GM23338 (cell line): ENCODE measurements around the gene CTNS.

Source experiments
- CREB1 ChIP-seq: fragments of 250-450 bp; sonication (Bioruptor Pico); IDR thresholded peaks from 2 replicates; pipeline ENCODE4 v1.5.0; 2020; ENCODE audit warnings: low read depth, mild to moderate bottlenecking, moderate library complexity
- EZH2 ChIP-seq: fragments of 200-600 bp; sonication (generic); IDR thresholded peaks from one replicate; pipeline ENCODE4 v1.8.0; 2017; ENCODE audit warnings: antibody characterized with exemption, mild to moderate bottlenecking, low read depth; ENCODE audit not compliant: unreplicated experiment
- EZH2phosphoT487 ChIP-seq: fragments of 200-600 bp; sonication (generic); IDR thresholded peaks from one replicate; pipeline ENCODE4 v1.8.1; 2018; ENCODE audit warnings: antibody characterized with exemption; ENCODE audit not compliant: unreplicated experiment
- JUNB ChIP-seq: IDR thresholded peaks from one replicate; pipeline ENCODE4 v1.6.1; 2016; ENCODE audit warnings: antibody characterized with exemption; ENCODE audit not compliant: unreplicated experiment
- NANOG ChIP-seq: IDR thresholded peaks from 2 replicates; pipeline ENCODE4 v1.6.1; 2016; ENCODE audit warnings: antibody characterized with exemption, borderline replicate concordance
- POLR2AphosphoS5 ChIP-seq: IDR thresholded peaks from 2 replicates; pipeline ENCODE4 v1.6.1; 2016; ENCODE audit warnings: antibody characterized with exemption, low read depth
- STAT1 ChIP-seq: IDR thresholded peaks from one replicate; pipeline ENCODE4 v1.6.1; 2016; ENCODE audit warnings: antibody characterized with exemption; ENCODE audit not compliant: unreplicated experiment
- ZNF114 ChIP-seq: fragments of 250-450 bp; sonication (Bioruptor Pico); IDR thresholded peaks from 2 replicates; pipeline ENCODE4 v1.5.0; 2020; ENCODE audit warnings: mild to moderate bottlenecking, moderate library complexity
- ZNF331 ChIP-seq: fragments of 250-450 bp; sonication (Bioruptor Pico); IDR thresholded peaks from 2 replicates; pipeline ENCODE4 v1.5.0; 2020; ENCODE audit warnings: low read depth, mild to moderate bottlenecking, moderate library complexity
- TF ChIP-seq, protein P1 (sequence below), 2 experiments: fragments of 200-600 bp in 1 of 2; sonication (generic) in 1 of 2; conservative IDR thresholded peaks; 2 replicates each; pipeline versions ENCODE4 v1.5.1 to v1.6.1; 2016 to 2017; ENCODE audit warnings: antibody characterized with exemption in 2 of 2, low read depth in 2 of 2, mild to moderate bottlenecking in 2 of 2, moderate library complexity in 1 of 2
- TF ChIP-seq, protein P2 (sequence below): IDR thresholded peaks from one replicate; pipeline ENCODE4 v1.6.1; 2018; ENCODE audit warnings: antibody characterized with exemption; ENCODE audit not compliant: unreplicated experiment
- TF ChIP-seq, protein P3 (sequence below): IDR thresholded peaks from 2 replicates; pipeline ENCODE4 v1.6.1; 2016; ENCODE audit warnings: antibody characterized with exemption
- TF ChIP-seq, protein P4 (sequence below): fragments of 250-450 bp; sonication (Bioruptor Pico); IDR thresholded peaks from 2 replicates; pipeline ENCODE4 v1.5.0; 2020; ENCODE audit warnings: mild to moderate bottlenecking, moderate library complexity

DNA sequence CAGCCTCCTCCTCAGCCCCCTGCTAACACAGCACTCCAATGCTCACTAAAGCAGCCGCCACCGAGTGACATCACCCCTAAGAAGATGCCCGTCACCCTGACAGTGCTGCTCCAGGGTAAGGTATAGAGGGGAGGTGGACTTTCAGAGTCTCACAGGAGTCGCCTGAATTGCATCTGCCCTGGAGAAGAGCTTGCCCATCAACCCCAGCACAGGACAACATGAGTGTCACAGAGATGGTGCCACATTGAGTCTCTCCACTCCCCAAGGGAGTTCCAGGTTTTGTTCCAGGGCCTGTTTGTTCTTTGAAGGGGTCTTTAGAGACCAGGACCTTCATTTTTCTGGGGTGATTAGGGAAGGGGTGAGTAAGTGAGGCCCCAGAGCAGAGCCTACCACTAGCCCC, 61.6 kb downstream of the CTNS start:
- TF ChIP-seq POLR2AphosphoS5 (no peak), EZH2 (no peak), CREB1 (CRISPR knock-in tag) (no peak), STAT1 (no peak), EZH2phosphoT487 (no peak), NANOG (no peak), JUNB (no peak), ZNF114 (CRISPR knock-in tag) (no peak), ZNF331 (CRISPR knock-in tag) (no peak)
- TF ChIP-seq, protein P1, sequence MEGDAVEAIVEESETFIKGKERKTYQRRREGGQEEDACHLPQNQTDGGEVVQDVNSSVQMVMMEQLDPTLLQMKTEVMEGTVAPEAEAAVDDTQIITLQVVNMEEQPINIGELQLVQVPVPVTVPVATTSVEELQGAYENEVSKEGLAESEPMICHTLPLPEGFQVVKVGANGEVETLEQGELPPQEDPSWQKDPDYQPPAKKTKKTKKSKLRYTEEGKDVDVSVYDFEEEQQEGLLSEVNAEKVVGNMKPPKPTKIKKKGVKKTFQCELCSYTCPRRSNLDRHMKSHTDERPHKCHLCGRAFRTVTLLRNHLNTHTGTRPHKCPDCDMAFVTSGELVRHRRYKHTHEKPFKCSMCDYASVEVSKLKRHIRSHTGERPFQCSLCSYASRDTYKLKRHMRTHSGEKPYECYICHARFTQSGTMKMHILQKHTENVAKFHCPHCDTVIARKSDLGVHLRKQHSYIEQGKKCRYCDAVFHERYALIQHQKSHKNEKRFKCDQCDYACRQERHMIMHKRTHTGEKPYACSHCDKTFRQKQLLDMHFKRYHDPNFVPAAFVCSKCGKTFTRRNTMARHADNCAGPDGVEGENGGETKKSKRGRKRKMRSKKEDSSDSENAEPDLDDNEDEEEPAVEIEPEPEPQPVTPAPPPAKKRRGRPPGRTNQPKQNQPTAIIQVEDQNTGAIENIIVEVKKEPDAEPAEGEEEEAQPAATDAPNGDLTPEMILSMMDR (conservative IDR thresholded peaks at IDR 0.05; ENCODE audit: low read depth in 2 of 2) = no peak
- TF ChIP-seq, protein P2, sequence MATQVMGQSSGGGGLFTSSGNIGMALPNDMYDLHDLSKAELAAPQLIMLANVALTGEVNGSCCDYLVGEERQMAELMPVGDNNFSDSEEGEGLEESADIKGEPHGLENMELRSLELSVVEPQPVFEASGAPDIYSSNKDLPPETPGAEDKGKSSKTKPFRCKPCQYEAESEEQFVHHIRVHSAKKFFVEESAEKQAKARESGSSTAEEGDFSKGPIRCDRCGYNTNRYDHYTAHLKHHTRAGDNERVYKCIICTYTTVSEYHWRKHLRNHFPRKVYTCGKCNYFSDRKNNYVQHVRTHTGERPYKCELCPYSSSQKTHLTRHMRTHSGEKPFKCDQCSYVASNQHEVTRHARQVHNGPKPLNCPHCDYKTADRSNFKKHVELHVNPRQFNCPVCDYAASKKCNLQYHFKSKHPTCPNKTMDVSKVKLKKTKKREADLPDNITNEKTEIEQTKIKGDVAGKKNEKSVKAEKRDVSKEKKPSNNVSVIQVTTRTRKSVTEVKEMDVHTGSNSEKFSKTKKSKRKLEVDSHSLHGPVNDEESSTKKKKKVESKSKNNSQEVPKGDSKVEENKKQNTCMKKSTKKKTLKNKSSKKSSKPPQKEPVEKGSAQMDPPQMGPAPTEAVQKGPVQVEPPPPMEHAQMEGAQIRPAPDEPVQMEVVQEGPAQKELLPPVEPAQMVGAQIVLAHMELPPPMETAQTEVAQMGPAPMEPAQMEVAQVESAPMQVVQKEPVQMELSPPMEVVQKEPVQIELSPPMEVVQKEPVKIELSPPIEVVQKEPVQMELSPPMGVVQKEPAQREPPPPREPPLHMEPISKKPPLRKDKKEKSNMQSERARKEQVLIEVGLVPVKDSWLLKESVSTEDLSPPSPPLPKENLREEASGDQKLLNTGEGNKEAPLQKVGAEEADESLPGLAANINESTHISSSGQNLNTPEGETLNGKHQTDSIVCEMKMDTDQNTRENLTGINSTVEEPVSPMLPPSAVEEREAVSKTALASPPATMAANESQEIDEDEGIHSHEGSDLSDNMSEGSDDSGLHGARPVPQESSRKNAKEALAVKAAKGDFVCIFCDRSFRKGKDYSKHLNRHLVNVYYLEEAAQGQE = no peak
- TF ChIP-seq, protein P3, sequence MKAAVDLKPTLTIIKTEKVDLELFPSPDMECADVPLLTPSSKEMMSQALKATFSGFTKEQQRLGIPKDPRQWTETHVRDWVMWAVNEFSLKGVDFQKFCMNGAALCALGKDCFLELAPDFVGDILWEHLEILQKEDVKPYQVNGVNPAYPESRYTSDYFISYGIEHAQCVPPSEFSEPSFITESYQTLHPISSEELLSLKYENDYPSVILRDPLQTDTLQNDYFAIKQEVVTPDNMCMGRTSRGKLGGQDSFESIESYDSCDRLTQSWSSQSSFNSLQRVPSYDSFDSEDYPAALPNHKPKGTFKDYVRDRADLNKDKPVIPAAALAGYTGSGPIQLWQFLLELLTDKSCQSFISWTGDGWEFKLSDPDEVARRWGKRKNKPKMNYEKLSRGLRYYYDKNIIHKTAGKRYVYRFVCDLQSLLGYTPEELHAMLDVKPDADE = no peak
- TF ChIP-seq, protein P4, sequence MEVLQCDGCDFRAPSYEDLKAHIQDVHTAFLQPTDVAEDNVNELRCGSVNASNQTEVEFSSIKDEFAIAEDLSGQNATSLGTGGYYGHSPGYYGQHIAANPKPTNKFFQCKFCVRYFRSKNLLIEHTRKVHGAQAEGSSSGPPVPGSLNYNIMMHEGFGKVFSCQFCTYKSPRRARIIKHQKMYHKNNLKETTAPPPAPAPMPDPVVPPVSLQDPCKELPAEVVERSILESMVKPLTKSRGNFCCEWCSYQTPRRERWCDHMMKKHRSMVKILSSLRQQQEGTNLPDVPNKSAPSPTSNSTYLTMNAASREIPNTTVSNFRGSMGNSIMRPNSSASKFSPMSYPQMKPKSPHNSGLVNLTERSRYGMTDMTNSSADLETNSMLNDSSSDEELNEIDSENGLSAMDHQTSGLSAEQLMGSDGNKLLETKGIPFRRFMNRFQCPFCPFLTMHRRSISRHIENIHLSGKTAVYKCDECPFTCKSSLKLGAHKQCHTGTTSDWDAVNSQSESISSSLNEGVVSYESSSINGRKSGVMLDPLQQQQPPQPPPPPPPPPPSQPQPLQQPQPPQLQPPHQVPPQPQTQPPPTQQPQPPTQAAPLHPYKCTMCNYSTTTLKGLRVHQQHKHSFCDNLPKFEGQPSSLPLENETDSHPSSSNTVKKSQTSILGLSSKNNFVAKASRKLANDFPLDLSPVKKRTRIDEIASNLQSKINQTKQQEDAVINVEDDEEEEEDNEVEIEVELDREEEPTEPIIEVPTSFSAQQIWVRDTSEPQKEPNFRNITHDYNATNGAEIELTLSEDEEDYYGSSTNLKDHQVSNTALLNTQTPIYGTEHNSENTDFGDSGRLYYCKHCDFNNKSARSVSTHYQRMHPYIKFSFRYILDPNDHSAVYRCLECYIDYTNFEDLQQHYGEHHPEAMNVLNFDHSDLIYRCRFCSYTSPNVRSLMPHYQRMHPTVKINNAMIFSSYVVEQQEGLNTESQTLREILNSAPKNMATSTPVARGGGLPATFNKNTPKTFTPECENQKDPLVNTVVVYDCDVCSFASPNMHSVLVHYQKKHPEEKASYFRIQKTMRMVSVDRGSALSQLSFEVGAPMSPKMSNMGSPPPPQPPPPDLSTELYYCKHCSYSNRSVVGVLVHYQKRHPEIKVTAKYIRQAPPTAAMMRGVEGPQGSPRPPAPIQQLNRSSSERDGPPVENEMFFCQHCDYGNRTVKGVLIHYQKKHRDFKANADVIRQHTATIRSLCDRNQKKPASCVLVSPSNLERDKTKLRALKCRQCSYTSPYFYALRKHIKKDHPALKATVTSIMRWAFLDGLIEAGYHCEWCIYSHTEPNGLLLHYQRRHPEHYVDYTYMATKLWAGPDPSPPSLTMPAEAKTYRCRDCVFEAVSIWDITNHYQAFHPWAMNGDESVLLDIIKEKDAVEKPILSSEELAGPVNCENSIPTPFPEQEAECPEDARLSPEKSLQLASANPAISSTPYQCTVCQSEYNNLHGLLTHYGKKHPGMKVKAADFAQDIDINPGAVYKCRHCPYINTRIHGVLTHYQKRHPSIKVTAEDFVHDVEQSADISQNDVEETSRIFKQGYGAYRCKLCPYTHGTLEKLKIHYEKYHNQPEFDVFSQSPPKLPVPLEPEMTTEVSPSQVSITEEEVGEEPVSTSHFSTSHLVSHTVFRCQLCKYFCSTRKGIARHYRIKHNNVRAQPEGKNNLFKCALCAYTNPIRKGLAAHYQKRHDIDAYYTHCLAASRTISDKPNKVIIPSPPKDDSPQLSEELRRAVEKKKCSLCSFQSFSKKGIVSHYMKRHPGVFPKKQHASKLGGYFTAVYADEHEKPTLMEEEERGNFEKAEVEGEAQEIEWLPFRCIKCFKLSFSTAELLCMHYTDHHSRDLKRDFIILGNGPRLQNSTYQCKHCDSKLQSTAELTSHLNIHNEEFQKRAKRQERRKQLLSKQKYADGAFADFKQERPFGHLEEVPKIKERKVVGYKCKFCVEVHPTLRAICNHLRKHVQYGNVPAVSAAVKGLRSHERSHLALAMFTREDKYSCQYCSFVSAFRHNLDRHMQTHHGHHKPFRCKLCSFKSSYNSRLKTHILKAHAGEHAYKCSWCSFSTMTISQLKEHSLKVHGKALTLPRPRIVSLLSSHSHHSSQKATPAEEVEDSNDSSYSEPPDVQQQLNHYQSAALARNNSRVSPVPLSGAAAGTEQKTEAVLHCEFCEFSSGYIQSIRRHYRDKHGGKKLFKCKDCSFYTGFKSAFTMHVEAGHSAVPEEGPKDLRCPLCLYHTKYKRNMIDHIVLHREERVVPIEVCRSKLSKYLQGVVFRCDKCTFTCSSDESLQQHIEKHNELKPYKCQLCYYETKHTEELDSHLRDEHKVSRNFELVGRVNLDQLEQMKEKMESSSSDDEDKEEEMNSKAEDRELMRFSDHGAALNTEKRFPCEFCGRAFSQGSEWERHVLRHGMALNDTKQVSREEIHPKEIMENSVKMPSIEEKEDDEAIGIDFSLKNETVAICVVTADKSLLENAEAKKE = no peak
